ENCODE results near the gene GALNT5.

GALNT5 gene

DNA sequence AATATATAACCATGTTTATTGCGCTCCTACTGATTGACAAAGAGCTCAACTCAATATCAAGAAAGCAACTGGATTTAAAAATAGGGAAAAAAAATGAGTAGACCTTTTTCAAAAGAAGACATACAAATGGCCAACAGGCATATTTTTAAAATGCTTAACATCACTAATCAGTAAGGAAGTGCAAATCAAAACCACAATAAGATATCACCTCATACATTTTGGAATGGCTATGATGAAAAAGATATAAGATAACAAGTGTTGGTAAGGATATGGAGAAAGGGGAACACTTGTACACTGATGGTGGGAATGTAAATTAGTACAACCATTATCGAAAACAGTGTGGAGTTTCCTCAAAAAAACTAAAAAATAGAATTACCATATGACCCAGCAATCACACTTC lies 5.6 kb upstream of the GALNT5 start:
- TF ChIP-seq CTCF (IDR thresholded peaks at IDR 0.05; ENCODE audit: extremely low read depth, missing control alignments): no peak
- DNase-seq (ENCODE audit: low spot score): no peak

GRCh38 chr2:157252529-157252928 lies 5.0 kb upstream of the GALNT5 start:
- no peak for TF ChIP-seq CTCF (IDR thresholded peaks at IDR 0.05; ENCODE audit: extremely low read depth, missing control alignments)
- no peak for DNase-seq (ENCODE audit: low spot score)

- no peak for TF ChIP-seq CTCF (IDR thresholded peaks at IDR 0.05; ENCODE audit: extremely low read depth, missing control alignments)
- no peak for DNase-seq (ENCODE audit: low spot score)
Observed at GRCh38 chr2:157254041-157254440, 3.5 kb upstream of the GALNT5 start.

- DNase-seq (ENCODE audit: low spot score): no peak
- no peak for TF ChIP-seq CTCF (IDR thresholded peaks at IDR 0.05; ENCODE audit: extremely low read depth, missing control alignments)
Observed at GRCh38 chr2:157255746-157256145, 1.8 kb upstream of the GALNT5 start.

DNA sequence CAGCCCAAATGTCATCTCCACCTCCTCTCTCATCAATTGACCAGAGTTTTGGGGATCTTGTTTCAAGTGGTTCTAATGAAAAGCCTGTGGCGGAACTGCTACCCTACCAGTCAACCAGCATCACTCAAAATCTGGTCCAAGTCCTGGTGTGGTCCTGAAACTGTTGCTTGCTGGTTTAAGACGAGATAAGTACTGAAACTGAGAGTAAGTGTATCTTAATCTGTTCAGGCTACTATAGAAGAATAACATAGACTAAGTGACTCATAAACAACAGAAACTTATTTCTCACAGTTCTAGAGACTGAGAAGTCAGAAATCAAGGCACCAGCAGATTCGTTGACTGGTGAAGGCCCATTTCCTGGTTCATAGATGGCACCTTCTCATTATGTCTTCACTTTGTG lies 879 bp upstream of the GALNT5 start:
- no peak for TF ChIP-seq CTCF (IDR thresholded peaks at IDR 0.05; ENCODE audit: extremely low read depth, missing control alignments)
- peak; percentile 20 for DNase-seq (ENCODE audit: low spot score)

GRCh38 chr2:157258520-157259326 lies 1.2 kb downstream of the GALNT5 start:
- no peak for DNase-seq (ENCODE audit: low spot score)
- TF ChIP-seq CTCF (IDR thresholded peaks at IDR 0.05; ENCODE audit: extremely low read depth, missing control alignments): no peak

DNA sequence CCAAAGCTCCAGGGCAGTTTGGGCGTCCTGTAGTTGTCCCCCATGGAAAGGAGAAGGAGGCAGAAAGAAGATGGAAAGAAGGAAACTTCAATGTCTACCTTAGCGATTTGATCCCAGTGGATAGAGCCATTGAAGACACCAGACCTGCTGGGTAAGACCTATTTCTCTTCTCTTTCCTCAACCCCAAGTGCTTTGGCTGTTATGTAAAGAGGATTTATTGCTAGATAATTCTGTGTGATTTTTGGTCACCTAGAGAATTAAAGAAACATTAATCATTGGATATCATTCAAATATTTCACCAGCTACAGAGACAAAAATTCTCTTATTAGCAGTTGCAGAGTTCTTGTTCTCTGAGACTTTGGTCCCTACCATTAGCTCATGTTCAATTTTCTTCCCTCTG lies 1.9 kb downstream of the GALNT5 start:
- no peak for TF ChIP-seq CTCF (IDR thresholded peaks at IDR 0.05; ENCODE audit: extremely low read depth, missing control alignments)
- DNase-seq (ENCODE audit: low spot score): no peak

Data from GM20000 (cell line).